Type B pancreatic cell (in vitro differentiated cells): Measurements from ENCODE around the gene NIFK. TPM values are rescaled to one million over a fixed set of nuclear protein-coding genes. Genes with fewer than 3 reads are reported as not detected.

Source experiments
- DNase-seq: peaks from one replicate; pipeline ENCODE4 v3.0.0; 2021; ENCODE audit warnings: mixed read lengths; ENCODE audit not compliant: unreplicated experiment; ENCODE audit errors: extremely low spot score
- H3K27ac Mint-ChIP-seq: 2 replicates; pipeline ENCODE4 v1.8.0; 2021; ENCODE audit warnings: mild to moderate bottlenecking, mixed read lengths
- H3K27me3 Mint-ChIP-seq: 2 replicates; pipeline ENCODE4 v1.8.0; 2021; ENCODE audit warnings: mixed read lengths
- H3K36me3 Mint-ChIP-seq: 2 replicates; pipeline ENCODE4 v1.8.0; 2021; ENCODE audit warnings: mixed read lengths
- H3K4me1 Mint-ChIP-seq: one replicate; pipeline ENCODE4 v1.8.0; 2021; ENCODE audit warnings: mixed read lengths; ENCODE audit not compliant: unreplicated experiment
- H3K4me3 Mint-ChIP-seq: 2 replicates; pipeline ENCODE4 v1.8.0; 2021; ENCODE audit warnings: mild to moderate bottlenecking, mixed read lengths
- H3K9me3 Mint-ChIP-seq: 2 replicates; pipeline ENCODE4 v1.8.0; 2021; ENCODE audit warnings: mixed read lengths
- CTCF ChIP-seq: fragments of 200-600 bp; sonication (generic); conservative IDR thresholded peaks from 2 replicates; pipeline ENCODE4 v1.5.0; 2021; ENCODE audit warnings: antibody characterized with exemption, mild to moderate bottlenecking
- total RNA-seq: library from RNA; stranded (reverse); gene quantifications from 2 replicates; pipeline ENCODE4 v1.2.1, GENCODE V29; 2021; ENCODE audit warnings: low replicate concordance

NIFK gene
- total RNA-seq, 1 donor from 2014 or later: 60.9 TPM

- H3K36me3 Mint-ChIP-seq: peaks cover 36% of the 10 kb centered on the region
- no peaks in the 10 kb centered on the region for H3K9me3 Mint-ChIP-seq
- DNase-seq: no peak
- no peak for TF ChIP-seq CTCF
- no peaks in the 10 kb centered on the region for H3K4me1 Mint-ChIP-seq
- no peak overlapping the region for H3K4me3 Mint-ChIP-seq
- H3K27me3 Mint-ChIP-seq: no peaks in the 10 kb centered on the region
- no peak overlapping the region for H3K27ac Mint-ChIP-seq
Observed at GRCh38 chr2:121727950-121728349, 8.7 kb downstream of the NIFK start.

GRCh38 chr2:121727332-121727731, 9.3 kb downstream of the NIFK start:
- H3K4me1 Mint-ChIP-seq: no peaks in the 10 kb centered on the region
- no peak overlapping the region for H3K4me3 Mint-ChIP-seq
- no peak for DNase-seq
- no peaks in the 10 kb centered on the region for H3K27me3 Mint-ChIP-seq
- H3K36me3 Mint-ChIP-seq: peaks cover 35% of the 10 kb centered on the region
- no peak overlapping the region for H3K27ac Mint-ChIP-seq
- no peak for TF ChIP-seq CTCF
- no peaks in the 10 kb centered on the region for H3K9me3 Mint-ChIP-seq

GRCh38 chr2:121723316-121723715, 13.4 kb downstream of the NIFK start:
- DNase-seq: no peak
- TF ChIP-seq CTCF: no peak
- Mint-ChIP-seq H3K4me1 (no peaks in the 10 kb centered on the region), H3K27me3 (no peaks in the 10 kb centered on the region), H3K4me3 (no peak overlapping the region), H3K9me3 (no peaks in the 10 kb centered on the region), H3K27ac (no peak overlapping the region), H3K36me3 (peaks cover 16% of the 10 kb centered on the region)

GRCh38 chr2:121722479-121722878, 14.2 kb downstream of the NIFK start:
- Mint-ChIP-seq H3K9me3 (no peaks in the 10 kb centered on the region), H3K27me3 (no peaks in the 10 kb centered on the region), H3K27ac (no peak overlapping the region), H3K36me3 (peaks cover 10% of the 10 kb centered on the region), H3K4me3 (no peak overlapping the region), H3K4me1 (no peaks in the 10 kb centered on the region)
- no peak for DNase-seq
- TF ChIP-seq CTCF: no peak

- no peak for DNase-seq
- H3K36me3 Mint-ChIP-seq: peaks cover 5% of the 10 kb centered on the region
- H3K4me3 Mint-ChIP-seq: no peak overlapping the region
- H3K27me3 Mint-ChIP-seq: no peaks in the 10 kb centered on the region
- H3K27ac Mint-ChIP-seq: no peak overlapping the region
- TF ChIP-seq CTCF: no peak
- H3K9me3 Mint-ChIP-seq: no peaks in the 10 kb centered on the region
- H3K4me1 Mint-ChIP-seq: no peaks in the 10 kb centered on the region
Observed at GRCh38 chr2:121721926-121722325, 14.7 kb downstream of the NIFK start.

GRCh38 chr2:121717529-121717928, 19.1 kb downstream of the NIFK start:
- no peak for DNase-seq
- H3K4me3 Mint-ChIP-seq: no peak overlapping the region
- no peak for TF ChIP-seq CTCF
- H3K9me3 Mint-ChIP-seq: no peaks in the 10 kb centered on the region
- no peaks in the 10 kb centered on the region for H3K27me3 Mint-ChIP-seq
- H3K36me3 Mint-ChIP-seq: no peaks in the 10 kb centered on the region
- no peak overlapping the region for H3K27ac Mint-ChIP-seq
- no peaks in the 10 kb centered on the region for H3K4me1 Mint-ChIP-seq
